WTC11 (cell line): Measurements from ENCODE around the gene MRPS33.

Experiments
- CTCF ChIP-seq: fragments of 200-600 bp; IDR thresholded peaks from 2 replicates; pipeline ENCODE4 v1.8.0; 2022; ENCODE audit warnings: antibody characterized with exemption
- E2F1 ChIP-seq: sonication (generic); formaldehyde crosslinking; IDR thresholded peaks from 2 replicates; pipeline ENCODE4 v1.8.0; 2022; ENCODE audit warnings: mild to moderate bottlenecking, missing genetic modification reagents
- EMX1 ChIP-seq: fragments of 250-450 bp; sonication (Bioruptor Pico); IDR thresholded peaks from 2 replicates; pipeline ENCODE4 v1.8.0; 2021; ENCODE audit warnings: mild to moderate bottlenecking
- FOXK1 ChIP-seq: sonication (generic); formaldehyde crosslinking; IDR thresholded peaks from 2 replicates; pipeline ENCODE4 v1.8.0; 2022; ENCODE audit warnings: mild to moderate bottlenecking, moderate library complexity, missing genetic modification reagents
- HMGXB4 ChIP-seq: sonication (generic); formaldehyde crosslinking; IDR thresholded peaks from 2 replicates; pipeline ENCODE4 v1.8.1; 2023; ENCODE audit warnings: mild to moderate bottlenecking, moderate library complexity, missing genetic modification reagents
- JUN ChIP-seq: sonication (generic); formaldehyde crosslinking; IDR thresholded peaks from 2 replicates; pipeline ENCODE4 v1.8.0; 2023; ENCODE audit warnings: mild to moderate bottlenecking, missing genetic modification reagents
- NR3C1 ChIP-seq: sonication (generic); formaldehyde crosslinking; conservative IDR thresholded peaks from 2 replicates; pipeline ENCODE4 v1.8.1; 2023; ENCODE audit warnings: low read depth, mild to moderate bottlenecking, missing genetic modification reagents
- TCF7 ChIP-seq: sonication (generic); formaldehyde crosslinking; IDR thresholded peaks from 2 replicates; pipeline ENCODE4 v1.8.0; 2022; ENCODE audit warnings: mild to moderate bottlenecking, low read depth, missing genetic modification reagents, moderate library complexity
- TP53 ChIP-seq: sonication (generic); formaldehyde crosslinking; IDR thresholded peaks from 2 replicates; pipeline ENCODE4 v1.8.1; 2023; ENCODE audit warnings: mild to moderate bottlenecking, missing genetic modification reagents
- USF2 ChIP-seq: sonication (generic); formaldehyde crosslinking; IDR thresholded peaks from 2 replicates; pipeline ENCODE4 v1.8.1; 2023; ENCODE audit warnings: mild to moderate bottlenecking, missing genetic modification reagents, moderate library complexity
- TF ChIP-seq, protein P1 (sequence below): sonication (generic); formaldehyde crosslinking; IDR thresholded peaks from 2 replicates; pipeline ENCODE4 v1.8.0; 2022; ENCODE audit warnings: mild to moderate bottlenecking, missing genetic modification reagents
- TF ChIP-seq, protein P2 (sequence below): sonication (generic); formaldehyde crosslinking; IDR thresholded peaks from 2 replicates; pipeline ENCODE4 v1.8.0; 2022; ENCODE audit warnings: missing genetic modification reagents
- TF ChIP-seq, protein P3 (sequence below): sonication (generic); formaldehyde crosslinking; IDR thresholded peaks from 2 replicates; pipeline ENCODE4 v1.8.0; 2022; ENCODE audit warnings: mild to moderate bottlenecking, missing genetic modification reagents

DNA sequence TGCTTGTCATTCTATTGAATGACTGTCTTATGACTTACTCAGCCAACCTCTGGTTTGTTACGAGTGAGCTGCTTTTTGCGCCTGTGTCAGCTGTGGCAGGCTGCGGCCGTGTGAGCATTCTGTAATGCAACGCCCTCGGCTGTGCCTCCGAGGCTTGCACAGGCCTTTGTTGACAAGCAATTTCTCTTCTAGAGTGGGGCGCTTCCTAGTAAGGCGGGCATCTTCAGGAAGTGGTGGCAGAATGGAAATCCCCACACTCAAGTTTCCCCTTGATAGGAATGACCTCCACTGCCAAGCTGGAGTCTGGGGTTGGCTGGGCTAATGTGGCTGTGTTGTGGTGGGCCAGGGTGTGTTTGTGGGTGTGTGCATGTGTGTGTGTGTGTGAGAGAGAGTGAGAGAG lies 38.9 kb upstream of the MRPS33 start:
- no peak for TF ChIP-seq EMX1 (CRISPR knock-in tag)
- TF ChIP-seq USF2 (CRISPR knock-in tag) = no peak
- no peak for TF ChIP-seq NR3C1 (CRISPR knock-in tag)
- TF ChIP-seq CTCF = no peak
- TF ChIP-seq E2F1 (CRISPR knock-in tag) = no peak
- no peak for TF ChIP-seq TCF7 (CRISPR knock-in tag)
- no peak for TF ChIP-seq JUN (CRISPR knock-in tag)
- no peak for TF ChIP-seq FOXK1 (CRISPR knock-in tag)
- no peak for TF ChIP-seq TP53 (CRISPR knock-in tag)
- TF ChIP-seq, protein P1, sequence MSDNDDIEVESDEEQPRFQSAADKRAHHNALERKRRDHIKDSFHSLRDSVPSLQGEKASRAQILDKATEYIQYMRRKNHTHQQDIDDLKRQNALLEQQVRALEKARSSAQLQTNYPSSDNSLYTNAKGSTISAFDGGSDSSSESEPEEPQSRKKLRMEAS (CRISPR knock-in tag) = no peak
- TF ChIP-seq, protein P2, sequence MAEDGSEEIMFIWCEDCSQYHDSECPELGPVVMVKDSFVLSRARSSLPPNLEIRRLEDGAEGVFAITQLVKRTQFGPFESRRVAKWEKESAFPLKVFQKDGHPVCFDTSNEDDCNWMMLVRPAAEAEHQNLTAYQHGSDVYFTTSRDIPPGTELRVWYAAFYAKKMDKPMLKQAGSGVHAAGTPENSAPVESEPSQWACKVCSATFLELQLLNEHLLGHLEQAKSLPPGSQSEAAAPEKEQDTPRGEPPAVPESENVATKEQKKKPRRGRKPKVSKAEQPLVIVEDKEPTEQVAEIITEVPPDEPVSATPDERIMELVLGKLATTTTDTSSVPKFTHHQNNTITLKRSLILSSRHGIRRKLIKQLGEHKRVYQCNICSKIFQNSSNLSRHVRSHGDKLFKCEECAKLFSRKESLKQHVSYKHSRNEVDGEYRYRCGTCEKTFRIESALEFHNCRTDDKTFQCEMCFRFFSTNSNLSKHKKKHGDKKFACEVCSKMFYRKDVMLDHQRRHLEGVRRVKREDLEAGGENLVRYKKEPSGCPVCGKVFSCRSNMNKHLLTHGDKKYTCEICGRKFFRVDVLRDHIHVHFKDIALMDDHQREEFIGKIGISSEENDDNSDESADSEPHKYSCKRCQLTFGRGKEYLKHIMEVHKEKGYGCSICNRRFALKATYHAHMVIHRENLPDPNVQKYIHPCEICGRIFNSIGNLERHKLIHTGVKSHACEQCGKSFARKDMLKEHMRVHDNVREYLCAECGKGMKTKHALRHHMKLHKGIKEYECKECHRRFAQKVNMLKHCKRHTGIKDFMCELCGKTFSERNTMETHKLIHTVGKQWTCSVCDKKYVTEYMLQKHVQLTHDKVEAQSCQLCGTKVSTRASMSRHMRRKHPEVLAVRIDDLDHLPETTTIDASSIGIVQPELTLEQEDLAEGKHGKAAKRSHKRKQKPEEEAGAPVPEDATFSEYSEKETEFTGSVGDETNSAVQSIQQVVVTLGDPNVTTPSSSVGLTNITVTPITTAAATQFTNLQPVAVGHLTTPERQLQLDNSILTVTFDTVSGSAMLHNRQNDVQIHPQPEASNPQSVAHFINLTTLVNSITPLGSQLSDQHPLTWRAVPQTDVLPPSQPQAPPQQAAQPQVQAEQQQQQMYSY (CRISPR knock-in tag) = no peak
- TF ChIP-seq, protein P3, sequence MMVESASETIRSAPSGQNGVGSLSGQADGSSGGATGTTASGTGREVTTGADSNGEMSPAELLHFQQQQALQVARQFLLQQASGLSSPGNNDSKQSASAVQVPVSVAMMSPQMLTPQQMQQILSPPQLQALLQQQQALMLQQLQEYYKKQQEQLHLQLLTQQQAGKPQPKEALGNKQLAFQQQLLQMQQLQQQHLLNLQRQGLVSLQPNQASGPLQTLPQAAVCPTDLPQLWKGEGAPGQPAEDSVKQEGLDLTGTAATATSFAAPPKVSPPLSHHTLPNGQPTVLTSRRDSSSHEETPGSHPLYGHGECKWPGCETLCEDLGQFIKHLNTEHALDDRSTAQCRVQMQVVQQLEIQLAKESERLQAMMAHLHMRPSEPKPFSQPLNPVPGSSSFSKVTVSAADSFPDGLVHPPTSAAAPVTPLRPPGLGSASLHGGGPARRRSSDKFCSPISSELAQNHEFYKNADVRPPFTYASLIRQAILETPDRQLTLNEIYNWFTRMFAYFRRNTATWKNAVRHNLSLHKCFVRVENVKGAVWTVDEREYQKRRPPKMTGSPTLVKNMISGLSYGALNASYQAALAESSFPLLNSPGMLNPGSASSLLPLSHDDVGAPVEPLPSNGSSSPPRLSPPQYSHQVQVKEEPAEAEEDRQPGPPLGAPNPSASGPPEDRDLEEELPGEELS (CRISPR knock-in tag) = no peak
- no peak for TF ChIP-seq HMGXB4 (CRISPR knock-in tag)
